Astrocyte of the cerebellum (primary cell): Measurements from ENCODE around the gene FAM98B.

Experiments
- DNase-seq: peaks from one replicate; pipeline ENCODE4 v3.0.0-alpha.2; 2011; ENCODE audit warnings: low read depth
- H3K4me3 ChIP-seq: 2 replicates; pipeline ENCODE4 v1.5.1; 2011; ENCODE audit warnings: mild to moderate bottlenecking, low read depth, low read length, moderate library complexity
- in situ Hi-C: cut with HindIII; loops from 2 replicates; pipeline ENCODE4 v1.10.0; 2017; ENCODE audit warnings: low sequenced_read_pairs
- TF ChIP-seq, protein P1 (sequence below): IDR thresholded peaks from 2 replicates; pipeline ENCODE4 v1.5.1; 2012; ENCODE audit warnings: low read length, low read depth, moderate library complexity, mild to moderate bottlenecking; ENCODE audit errors: missing control alignments

FAM98B gene

DNA sequence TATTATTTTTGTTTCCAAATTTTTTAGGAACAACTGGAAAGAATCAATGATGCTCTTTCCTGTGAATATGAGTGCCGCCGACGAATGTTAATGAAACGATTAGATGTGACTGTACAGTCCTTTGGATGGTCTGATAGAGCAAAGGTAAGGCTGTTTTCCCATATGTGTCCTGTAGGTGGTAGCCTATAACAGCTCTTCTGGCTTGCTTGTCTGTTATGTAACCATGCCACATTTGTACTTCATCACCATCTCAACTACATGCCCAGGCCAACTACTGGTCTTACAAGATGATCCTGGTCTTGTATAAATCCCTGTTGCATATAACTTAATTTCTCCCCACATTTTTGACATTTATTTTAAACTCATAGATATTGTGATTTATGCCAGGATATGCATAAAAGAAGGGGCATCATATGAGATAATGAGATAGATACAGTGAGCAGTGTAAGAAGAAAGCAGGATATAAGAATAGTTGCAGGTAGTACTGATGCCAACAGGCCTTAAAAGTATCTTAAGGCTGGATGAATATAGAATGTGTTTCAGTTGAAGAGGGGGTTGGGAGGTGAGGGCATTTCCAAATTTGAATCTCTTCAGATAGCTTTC, 20.3 kb downstream of the FAM98B start:
- no peak overlapping the region for H3K4me3 ChIP-seq
- TF ChIP-seq, protein P1, sequence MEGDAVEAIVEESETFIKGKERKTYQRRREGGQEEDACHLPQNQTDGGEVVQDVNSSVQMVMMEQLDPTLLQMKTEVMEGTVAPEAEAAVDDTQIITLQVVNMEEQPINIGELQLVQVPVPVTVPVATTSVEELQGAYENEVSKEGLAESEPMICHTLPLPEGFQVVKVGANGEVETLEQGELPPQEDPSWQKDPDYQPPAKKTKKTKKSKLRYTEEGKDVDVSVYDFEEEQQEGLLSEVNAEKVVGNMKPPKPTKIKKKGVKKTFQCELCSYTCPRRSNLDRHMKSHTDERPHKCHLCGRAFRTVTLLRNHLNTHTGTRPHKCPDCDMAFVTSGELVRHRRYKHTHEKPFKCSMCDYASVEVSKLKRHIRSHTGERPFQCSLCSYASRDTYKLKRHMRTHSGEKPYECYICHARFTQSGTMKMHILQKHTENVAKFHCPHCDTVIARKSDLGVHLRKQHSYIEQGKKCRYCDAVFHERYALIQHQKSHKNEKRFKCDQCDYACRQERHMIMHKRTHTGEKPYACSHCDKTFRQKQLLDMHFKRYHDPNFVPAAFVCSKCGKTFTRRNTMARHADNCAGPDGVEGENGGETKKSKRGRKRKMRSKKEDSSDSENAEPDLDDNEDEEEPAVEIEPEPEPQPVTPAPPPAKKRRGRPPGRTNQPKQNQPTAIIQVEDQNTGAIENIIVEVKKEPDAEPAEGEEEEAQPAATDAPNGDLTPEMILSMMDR = peak; percentile 72
- in situ Hi-C loops = no loop called here
- peak; percentile 48 for DNase-seq

DNA sequence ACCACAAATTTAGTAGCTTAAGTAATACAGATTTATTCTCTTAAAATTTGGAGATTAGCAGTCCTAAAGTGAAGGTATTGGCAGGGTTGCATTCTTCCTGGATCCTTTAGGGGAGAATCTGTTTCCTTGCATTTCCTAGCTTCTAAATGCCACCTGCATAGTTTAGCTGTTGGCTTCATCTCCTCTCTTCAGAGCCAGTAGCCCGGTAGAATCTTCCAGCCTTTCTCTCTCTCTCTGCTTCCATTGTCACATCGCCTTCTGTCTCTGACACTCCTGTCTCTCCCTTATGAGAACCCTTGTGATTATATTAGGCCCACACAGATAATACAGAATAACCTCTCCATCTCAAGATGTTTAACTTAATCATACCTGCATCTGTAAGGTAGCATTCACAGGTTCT, 21.4 kb downstream of the FAM98B start:
- DNase-seq = no peak
- in situ Hi-C loops = no loop called here
- TF ChIP-seq, protein P1 = no peak
- no peak overlapping the region for H3K4me3 ChIP-seq

DNA sequence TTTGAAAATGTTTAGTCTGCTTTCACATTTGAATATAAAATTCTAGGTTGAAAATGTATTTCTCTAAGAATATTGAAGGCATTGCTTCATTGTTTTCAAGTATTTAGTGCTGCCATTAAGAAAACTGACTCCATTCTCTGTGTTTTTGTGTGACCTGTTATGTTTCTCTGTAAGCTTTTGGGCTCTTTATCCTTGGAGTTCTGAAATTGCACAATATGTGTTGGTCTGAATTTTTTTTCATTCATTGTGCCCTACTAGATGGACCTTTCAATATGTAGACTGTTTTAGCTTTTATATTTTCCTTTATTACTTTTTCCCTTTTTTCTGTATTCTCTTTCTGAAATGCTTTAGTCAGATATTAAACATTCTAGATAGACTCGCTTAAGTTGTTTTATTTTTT, 22.2 kb downstream of the FAM98B start:
- TF ChIP-seq, protein P1 = no peak
- no peak for DNase-seq
- H3K4me3 ChIP-seq = no peak overlapping the region
- in situ Hi-C loops = no loop called here

DNA sequence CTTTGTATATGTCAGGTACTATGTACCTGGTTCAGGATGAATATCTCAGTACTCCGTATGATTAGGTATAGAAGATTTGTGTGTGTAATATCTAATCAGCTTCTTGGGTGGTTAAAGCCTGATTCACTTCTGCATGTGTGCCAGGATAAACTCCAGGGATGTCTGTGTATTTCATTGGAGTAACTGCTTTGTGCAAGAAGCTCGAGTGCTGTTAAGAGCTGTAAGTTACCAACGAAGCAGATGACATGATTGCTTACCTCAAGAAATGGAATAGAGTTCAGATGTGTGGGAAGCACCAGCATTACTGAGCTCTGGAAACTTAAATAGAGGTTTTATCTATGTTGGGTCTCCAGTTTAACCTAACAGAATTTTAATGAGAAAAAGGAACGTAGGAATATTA, 23.7 kb downstream of the FAM98B start:
- in situ Hi-C loops = no loop called here
- TF ChIP-seq, protein P1 = no peak
- no peak overlapping the region for H3K4me3 ChIP-seq
- no peak for DNase-seq

DNA sequence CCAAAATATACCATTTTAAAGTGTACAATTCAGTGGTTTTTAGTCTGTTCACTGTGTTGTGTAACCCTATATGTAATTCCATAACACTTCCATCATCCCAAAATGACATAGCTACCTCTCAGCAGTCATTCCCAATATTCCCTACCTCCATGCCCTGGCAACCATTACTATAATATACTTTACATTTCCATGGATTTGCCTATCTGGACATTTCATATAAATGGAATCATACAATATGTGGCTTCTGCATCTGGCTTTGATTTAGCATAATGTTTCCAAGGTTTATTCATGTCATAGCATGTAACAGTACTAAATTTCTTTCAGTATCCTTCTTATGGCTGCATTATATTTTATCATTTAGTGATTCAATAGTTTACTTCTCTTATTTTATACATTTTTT, 25.3 kb downstream of the FAM98B start:
- TF ChIP-seq, protein P1 = no peak
- no peak overlapping the region for H3K4me3 ChIP-seq
- DNase-seq = no peak
- in situ Hi-C loops = no loop called here

DNA sequence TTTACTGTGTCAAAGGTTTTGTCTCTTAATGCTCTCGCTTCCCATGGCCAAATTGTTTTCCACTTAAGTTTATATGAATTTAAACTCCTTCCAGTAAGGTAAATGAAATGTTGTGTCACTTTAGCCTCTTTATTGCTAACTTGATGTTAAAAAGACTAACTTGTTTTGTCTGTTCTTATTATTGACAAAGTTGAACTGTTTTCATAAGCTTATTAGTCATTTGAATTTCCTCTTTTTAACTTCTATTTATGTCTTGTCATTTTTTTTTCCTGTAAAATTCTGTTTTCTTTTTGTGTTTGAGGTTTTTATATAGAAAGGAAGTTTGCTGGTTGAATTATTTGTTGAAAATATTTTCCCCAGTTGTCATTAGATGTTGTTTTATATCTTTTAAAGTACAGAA, 25.8 kb downstream of the FAM98B start:
- no peak for DNase-seq
- no peak overlapping the region for H3K4me3 ChIP-seq
- in situ Hi-C loops = no loop called here
- TF ChIP-seq, protein P1 = no peak
